GM18519 (cell line): ENCODE measurements around the gene SLC11A2.

Experiments used
- ATAC-seq: cut with Tn5 transposase; IDR thresholded peaks from one replicate; pipeline ENCODE4 v1.9.1; 2021; ENCODE audit warnings: mild to moderate bottlenecking, moderate library complexity; ENCODE audit not compliant: unreplicated experiment, low FRiP score

Gene SLC11A2

DNA sequence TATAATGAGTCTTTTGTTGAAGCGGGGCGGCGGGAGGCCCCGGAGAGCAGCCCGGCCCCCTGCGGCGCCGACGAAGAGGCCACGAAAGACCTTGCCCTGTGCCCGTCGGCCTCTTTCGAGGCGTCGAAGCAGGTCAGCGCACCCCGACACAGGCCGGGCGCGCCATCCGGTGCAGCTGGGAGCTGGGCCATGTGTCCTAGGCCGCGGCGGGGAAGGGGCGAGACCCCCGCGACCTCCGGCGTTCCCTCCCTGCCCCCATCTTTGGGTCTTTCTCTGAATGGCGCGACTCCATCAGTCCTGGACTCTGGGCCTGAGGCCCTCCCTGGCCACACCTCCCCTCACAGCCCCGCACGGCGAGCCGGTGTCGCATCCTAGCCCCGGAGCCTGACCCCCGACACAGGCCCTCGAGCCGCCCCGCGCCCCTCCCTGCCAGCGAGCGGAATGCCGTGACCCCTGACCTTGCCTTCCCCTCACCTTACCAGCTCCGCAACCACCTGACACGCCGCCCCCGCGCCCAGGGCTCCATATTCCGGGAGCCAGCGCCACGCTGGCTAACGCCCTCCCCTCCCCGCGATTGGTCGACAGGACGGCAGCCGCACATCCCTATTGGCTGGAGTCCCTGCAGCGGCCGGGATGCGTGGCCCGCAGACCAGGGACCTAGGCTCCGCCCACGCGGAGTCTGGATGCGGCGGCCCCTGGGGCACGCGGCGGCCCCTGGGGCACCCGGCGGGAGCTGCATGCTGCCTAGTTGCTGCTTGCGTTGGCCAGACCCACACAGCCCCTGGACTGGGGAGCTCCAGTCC lies at the start of gene SLC11A2:
Gene SLC11A2 (minus strand): TSS at position 549 of the 803 bp plus-strand sequence. CDS start 15,656 bp downstream, outside the sequence.
- ATAC-seq, result no peak

DNA sequence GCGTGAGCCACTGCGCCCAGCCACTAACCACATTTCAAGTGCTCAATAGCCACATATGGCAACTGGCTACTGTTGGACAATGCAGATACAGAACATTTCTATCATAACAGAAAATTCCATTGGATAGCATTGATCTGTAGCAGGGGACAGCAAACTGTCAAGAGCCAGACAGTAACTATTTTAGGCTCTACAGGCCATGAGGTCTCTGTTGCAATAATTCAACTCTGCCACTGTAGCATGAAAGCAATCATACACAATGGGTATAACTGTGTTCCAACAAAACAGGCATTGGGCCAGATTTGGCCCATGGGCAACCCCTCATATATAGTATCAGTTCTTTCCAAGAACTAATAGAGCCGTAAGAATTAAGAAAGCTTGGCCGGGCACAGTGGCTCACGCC lies 49.2 kb upstream of the SLC11A2 start:
- ATAC-seq, result no peak

DNA sequence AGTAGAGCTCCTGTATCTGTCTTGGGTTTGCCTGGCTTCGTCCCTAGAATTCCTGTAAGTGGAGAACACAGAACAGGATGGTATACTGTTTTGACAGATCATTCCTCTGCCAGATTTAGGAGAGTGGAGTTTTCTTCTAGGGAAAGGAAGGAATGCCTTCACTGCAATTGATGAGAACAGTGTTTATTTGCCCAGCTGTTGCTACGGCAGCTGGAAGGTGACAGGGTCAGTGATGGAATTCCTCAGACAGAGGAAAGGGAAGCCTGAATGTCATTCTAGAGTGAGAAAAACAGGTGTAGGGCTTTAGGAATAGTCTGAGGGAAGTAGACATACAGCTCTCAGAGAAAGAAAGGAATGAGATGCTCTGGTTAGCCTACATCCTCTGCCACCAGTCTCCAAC lies 45.5 kb upstream of the SLC11A2 start:
- no peak for ATAC-seq

DNA sequence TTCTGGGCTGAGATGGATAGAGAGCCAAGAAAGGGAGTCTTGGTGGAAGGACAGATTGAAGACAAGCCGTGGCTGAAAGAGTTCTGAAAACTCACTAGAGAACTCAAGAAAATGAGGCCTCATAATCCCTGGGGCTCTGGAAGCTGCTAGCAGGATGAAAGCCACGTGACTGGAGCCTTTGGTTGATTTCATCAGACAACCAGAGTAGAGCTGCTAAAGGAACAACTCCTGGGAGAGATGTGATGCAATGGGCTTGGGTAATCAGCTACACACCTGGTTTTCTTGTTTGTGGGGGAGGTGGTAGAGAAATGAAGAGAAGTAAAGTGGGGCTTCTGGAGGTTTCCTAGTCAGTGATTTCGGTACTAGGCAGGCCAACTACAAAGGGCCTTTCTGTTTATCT lies 43.8 kb upstream of the SLC11A2 start:
- ATAC-seq, result no peak

DNA sequence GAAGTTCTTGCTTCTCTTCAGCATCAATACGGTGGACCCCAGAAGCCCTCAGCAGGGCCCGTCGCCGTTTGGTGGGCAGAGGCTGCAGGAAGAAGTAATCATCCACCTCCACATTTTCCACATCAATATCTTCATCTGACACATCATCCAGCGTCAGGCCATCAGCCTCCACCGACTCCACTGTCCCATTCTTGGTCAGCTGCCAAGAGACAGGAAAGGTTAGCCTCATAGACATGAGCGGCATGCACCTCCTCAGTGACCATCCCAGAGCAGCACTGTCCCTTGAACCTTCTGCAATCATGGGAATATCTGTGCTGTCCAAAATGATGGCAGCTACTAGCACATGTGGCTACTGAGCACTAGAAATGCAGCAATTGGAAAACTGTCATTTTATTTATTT lies 41.6 kb upstream of the SLC11A2 start:
- ATAC-seq, result no peak

DNA sequence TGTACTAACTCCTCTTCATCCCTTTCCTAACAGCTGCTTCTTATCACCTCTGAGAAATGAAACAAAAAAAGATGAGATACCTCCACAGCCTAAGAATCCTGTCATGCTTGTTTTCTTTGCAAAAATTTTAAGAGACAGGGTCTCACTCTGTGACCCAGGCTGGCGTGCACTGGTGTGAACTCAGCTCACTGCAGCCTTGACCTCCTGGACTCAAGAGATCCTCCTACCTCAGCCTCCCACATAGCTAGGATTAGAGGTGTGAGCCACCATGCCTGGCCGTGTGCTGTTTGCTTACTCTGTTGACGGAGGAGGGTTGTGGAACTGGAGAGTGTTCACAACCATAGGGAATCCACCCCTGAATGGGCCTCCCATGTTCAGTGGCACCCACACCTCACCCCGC lies 41.0 kb upstream of the SLC11A2 start:
- ATAC-seq, result no peak

DNA sequence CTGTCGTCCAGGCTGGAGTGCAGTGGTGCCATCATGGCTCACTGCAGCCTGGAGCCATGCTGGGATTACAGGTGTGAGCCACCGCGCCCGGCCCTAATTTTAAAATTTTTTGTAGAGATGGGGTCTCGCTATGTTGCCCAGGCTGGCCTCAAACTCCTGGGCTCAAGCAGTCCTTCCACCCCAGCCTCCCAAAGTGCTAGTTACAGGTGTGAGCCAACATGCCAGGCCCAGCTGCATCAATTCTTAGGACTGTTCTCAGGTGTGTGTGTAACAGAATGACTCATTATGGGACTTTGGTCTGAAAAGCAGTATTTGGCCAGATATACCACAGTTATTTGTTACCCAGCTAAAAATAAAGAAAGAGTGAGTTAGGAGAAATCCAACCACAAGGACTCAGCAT lies 39.3 kb upstream of the SLC11A2 start:
- ATAC-seq, result no peak

DNA sequence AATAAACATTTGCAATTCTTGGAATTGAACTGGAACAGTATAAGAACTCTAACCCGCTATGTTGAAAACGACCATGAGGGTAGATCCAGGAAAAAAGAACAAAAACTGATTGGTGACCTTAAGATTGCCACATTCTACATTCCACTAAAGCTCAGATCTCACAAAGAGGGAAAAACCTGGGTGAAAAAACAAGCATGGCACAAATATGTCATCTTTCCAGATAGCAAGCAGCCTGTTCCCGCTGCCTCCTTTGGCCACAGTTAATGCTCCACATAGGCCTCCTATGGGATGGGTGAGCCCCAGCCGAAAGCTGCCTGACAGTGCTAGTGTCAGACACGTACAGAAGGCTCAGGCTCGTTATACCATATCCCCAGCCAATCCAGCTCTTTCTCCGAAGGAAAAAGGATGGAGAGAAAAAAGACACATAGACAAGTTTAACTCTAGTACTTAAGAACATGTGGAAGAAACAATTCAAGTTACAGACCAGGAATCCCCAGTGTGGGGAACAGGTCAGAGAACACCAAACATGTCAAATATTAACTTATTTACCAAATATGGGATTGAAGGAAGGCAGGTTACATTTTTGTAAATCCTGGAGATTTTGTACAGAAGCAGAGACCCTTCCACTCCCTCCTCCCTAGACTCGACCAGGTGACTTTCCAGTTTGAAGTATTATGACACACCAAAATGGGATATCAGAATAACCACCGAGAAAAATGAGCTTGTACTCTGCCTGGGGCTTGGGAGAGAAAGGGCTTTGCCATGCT lies 36.6 kb upstream of the SLC11A2 start:
- ATAC-seq, result no peak

DNA sequence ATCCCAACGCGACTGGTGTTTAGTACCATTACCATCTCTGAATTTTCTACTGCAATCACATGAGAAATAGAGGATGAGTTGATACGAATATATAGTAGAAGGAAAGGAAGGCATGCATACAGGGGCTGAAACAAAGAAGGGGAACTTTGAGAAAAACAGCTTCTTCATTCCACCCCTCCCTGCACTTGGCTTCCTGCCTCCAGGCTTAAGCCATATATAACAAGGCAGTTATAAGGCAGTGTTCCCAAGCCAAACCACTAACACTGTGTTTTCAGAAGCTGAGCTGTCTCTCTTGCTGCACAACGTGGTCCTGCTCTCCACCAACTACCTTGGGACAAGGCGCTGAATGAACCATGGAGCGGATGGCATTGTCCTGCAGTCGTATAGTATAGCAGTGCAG lies 32.9 kb upstream of the SLC11A2 start:
- no peak for ATAC-seq

DNA sequence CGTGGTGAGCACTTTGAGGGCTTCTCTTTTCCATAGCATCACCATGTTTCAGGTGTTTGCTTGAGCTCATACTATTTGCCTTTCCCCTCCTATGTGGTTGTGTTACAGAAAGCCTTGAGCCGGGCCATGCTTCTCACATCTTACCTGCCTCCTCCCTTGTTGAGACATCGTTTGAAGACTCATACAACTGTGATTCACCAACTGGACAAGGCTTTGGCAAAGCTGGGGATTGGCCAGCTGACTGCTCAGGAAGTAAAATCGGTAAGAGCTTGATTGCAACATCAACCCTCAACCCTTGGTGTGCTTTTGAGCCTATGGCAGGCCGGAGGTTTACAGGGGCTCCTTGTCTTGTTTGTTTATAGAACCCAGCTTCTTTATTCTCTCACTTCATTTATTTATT lies 30.1 kb upstream of the SLC11A2 start:
- ATAC-seq, result no peak

DNA sequence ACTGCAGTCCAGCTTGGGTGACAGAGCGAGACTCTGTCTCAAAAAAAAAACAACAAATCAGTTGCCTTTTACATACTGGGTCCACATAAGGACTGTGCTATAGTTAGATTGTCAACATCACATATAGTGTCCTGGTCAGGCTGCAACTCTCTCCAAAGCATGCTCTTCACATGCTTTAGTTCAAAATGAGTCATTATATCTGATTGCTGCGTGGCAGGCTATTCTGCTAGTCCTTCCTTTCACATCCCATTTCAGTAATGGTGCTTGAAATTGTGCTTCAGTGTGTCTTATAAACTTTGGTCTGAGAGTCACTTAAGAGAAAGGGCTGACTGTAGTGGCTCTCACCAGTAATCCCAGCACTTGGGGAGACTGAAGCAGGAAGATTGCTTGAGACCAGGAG lies 28.9 kb upstream of the SLC11A2 start:
- ATAC-seq, result no peak

DNA sequence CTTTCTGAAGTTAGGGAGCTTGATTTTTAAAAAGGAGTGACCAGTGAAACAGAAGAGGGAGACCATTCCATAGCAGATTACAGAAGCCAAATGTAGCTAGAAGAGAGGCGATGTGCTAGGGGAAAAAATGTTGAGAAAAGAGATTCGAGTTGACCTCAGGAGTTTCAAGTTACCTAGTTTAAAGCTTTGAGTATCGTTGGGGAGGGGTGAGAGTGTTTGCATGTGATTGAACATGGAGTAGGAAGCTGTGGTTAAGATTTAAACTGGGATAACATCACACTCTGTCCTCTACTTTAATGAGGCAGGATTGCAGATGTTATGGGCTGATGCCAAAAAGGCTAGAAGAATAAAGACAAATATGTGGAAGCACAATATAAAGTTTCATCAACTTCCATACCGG lies 25.6 kb upstream of the SLC11A2 start:
- no peak for ATAC-seq

DNA sequence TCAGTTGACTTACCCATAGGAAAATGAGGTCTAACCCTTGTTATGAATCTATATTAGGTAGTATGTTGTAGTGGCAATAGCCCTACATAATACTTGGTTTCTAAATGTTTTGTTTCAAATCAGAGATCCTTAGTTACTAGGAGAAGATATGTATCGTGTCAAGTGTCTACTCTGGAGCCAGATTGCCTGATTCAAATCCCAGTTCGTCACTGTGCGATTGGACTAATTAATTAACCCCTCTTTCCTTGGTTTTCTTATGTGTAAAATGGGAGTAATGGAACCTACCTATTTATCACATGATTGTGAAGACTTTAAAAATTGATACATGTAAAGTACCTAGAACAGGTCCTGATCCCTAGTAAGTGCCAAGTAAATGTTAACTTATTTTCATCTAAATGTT lies 23.3 kb upstream of the SLC11A2 start:
- no peak for ATAC-seq

DNA sequence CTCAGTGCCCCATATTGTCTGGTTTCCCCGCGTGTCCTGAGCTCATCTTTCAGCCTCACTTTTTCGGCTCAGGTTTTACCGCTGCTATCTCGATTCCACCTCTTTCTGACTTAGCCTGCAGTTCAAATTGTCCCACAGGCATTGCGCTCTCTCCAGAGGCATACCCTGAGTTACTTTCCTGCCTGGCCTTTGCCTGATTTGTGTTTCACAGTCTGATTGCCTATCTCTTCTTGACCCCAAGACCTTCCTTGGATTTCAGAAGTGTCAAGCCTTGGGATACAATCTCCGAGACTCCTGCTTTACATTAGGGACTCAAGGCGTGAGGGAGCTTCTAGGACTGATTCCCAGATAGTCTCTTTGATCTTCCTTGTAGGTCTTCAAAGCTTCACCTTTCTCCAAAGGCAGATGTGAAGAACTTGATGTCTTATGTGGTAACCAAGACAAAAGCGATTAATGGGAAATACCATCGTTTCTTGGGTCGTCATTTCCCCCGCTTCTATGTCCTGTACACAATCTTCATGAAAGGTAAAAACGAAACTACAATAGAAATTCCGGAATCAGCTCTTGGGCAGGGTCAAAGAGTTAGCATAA lies 22.6 kb upstream of the SLC11A2 start:
- no peak for ATAC-seq

DNA sequence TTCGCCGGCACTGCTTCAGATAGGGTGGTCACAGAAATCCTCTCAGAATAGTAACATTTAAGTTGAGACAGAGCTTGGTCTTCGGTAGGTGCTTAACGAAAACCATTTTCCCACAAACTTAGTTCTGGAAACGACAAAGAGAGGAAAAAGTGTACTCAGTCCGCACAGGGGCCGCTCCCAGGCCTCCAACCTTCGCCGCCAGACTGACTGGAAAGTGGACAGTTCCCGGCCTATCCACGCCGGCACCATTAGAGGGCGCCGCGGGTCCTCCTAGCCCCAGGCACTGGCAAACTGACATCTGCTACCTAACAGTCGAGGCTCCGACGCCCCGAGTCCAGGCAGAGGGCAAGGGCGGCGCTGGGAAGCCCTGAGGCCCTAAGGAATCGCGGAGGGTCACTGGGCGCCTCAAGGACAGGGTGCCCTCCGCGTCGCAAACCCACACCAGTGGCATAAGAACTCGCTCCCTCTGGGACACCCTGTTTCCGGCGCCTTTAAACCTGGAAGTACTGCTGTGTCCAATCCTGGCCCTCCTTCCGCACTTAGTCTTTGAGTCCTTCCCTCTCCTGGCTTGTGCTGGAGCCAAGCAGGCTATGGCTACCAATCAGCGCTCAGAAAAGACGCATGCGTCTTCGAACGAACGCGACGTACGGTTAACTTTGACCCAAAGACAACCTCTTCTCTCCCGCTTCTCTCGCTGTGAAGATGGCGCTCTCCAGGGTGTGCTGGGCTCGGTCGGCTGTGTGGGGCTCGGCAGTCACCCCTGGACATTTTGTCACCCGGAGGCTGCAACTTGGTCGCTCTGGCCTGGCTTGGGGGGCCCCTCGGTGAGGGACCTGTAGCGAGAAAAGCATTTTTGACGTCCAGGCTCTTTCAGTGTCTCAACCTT lies 21.7 kb upstream of the SLC11A2 start, which contains the start of gene LETMD1:
Gene LETMD1 (plus strand): TSS at position 673 of the 886 bp plus-strand sequence. CDS start 30 bp downstream, at position 703.
- ATAC-seq, result peak; percentile 86

DNA sequence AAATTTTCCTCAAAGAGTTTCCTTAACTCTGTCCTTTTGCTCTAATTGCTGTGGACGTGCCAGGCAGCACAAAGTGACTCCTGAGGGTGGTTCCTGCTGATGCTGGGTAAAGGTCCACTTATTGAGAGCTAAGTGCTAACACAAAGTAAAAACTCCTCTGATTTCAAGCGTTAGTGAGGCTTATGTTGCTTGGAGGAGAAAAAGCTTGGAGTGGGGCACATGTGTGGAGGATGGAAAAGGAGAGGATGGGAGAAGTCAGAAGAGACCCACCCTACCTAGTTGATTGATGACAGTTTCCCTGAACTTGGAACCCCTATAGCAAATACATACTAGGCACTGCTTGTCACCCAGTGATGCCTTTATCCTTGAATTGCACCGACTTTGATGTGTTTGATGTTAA lies 10.1 kb upstream of the SLC11A2 start:
- ATAC-seq, result no peak

DNA sequence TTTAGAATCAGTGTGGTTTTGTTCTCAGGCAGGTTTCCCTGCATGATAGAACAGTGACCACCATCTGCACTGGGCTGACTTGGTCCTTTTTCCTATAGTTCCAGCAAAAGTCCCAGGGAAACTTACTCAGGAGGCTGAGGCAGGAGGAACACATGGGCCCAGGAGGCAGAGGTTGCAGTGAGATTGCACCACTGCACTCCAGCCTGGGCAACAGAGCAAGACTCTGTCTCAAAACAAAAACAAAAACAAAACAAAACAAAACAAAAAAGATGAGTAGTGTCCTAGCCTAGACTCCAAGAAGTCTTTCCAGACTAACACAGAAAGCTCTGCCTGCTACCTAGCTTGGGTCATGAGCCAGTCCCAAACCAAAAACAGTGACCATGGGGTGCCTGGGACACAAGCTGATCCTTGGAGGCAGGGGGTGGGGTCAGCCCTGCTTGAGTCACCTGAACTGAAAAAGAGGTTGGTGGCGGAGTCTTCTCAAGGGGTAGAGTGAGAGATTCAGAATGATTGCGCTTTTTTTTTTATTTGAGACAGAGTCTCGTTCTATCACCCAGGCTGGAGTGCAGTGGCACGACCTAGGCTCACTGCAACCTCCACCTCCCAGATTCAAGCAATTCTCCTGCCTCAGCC lies 7.4 kb upstream of the SLC11A2 start:
- ATAC-seq, result no peak

DNA sequence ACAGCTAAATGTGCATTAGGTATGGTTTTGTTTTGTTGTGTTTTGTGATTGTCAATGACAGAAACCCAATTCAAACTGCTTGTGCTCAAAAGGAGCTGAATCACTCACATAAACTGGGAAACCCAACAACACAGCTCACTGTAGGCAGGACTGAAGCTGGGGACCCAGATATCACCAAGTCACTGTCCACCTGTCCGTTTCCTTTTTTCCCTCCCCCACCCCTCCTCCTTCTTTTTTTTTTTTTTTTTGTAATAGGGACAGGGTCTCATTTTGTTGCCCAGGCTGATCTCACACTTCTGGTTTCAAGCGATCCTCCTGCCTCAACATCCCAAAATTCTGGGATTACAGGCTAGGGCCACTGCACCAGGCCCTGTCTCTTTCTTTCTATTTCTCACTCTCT lies 6.9 kb upstream of the SLC11A2 start:
- no peak for ATAC-seq

DNA sequence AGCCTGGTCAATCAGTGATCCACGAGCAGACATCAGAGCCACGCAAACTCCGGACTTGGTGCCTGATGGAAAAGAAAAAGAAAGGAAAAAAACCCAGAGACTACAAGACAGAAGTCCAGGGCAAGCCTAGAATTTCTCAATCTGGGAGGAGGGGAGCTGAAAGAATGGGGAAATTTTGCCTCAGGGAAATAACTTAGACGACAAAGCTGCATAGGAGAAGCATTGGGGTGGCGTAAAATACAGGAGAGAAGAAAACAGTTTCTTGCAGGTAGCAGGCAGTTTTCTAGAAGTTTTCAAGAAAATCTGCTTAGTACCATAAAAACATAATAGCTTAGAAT lies 2.6 kb upstream of the SLC11A2 start:
- ATAC-seq, result no peak

DNA sequence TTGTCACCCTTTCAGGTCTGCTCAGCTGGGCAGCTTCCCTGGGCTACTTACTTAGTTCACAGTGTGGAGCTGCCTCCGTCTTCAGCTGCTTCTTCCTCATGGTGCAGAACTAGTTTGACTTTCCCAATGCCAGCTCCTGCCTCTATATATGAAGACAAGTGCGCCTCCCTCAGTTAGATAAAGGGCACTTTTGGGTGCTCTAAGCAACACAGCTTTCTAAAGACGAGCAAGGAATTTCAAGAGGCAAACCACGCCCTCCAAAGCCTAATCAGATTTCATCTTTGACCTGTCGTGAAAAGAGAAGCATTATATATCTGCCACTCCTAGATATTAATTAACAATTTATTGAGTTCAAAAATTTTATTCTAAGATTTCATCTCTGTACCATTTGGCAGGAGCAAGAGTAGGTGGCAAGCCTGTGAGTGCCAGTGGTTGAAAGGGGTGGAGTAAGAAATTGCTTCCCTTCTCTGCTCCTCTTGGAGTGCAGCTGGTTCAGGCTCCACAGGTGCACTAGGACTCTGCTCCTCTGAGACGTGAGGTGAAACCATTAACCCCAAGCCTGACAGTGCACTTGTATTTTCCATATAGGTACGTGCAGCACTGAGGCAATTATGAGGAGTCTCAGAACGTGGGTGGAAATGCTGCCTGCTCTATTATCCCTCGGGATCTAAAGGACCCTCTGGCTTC lies 2.1 kb upstream of the SLC11A2 start:
- no peak for ATAC-seq
